SK-N-SH (cell line): ENCODE results near the gene KDSR. TPM values are rescaled to one million over a fixed set of nuclear protein-coding genes. Genes with fewer than 3 reads are reported as not detected.

Experiments
- CTCF ChIA-PET: fragments of 300-600, 350-600 bp; formaldehyde crosslinking; extraction: SDS; loops from one replicate; lab custom pipeline; 2021; lab: Yijun Ruan, JAX
- POLR2A ChIA-PET: fragments of 350-600 bp; sonication (Branson Sonifier 250); formaldehyde crosslinking; extraction: SDS; loops from one replicate; lab custom pipeline; 2020; ENCODE audit warnings: antibody characterized with exemption, inconsistent platforms; lab: Yijun Ruan, JAX
- DNase-seq: peaks from one replicate; pipeline ENCODE4 v3.0.0; 2012
- H2AFZ ChIP-seq: fragments of 200-600 bp; sonication (generic); 2 replicates; pipeline ENCODE4 v1.8.1; 2016; ENCODE audit warnings: antibody characterized with exemption, mild to moderate bottlenecking, low read depth
- H3F3A ChIP-seq: fragments of 200-600 bp; sonication (generic); replicated peaks from 2 replicates; pipeline ENCODE3; 2016; ENCODE audit warnings: antibody characterized with exemption, mild to moderate bottlenecking; ENCODE audit not compliant: insufficient read depth
- H3K27ac ChIP-seq, 2 experiments: fragments of 200-500 bp in 1 of 2; fragments of 200-600 bp in 1 of 2; sonication (Bioruptor generic) in 1 of 2; sonication (generic), shearing (Covaris generic) in 1 of 2; 2 replicates each; pipeline versions ENCODE4 v1.5.1 to v1.6.1; 2014 to 2016; ENCODE audit warnings: low read depth in 2 of 2, inconsistent platforms in 1 of 2, low read length in 1 of 2, mild to moderate bottlenecking in 1 of 2, mixed read lengths in 1 of 2
- H3K27me3 ChIP-seq: fragments of 200-600 bp; sonication (generic), shearing (Covaris generic); 2 replicates; pipeline ENCODE4 v1.6.1; 2016; ENCODE audit warnings: mixed run types; ENCODE audit not compliant: insufficient read depth
- H3K36me3 ChIP-seq, 2 experiments: fragments of 200-500 bp in 1 of 2; fragments of 200-600 bp in 1 of 2; sonication (Bioruptor generic) in 1 of 2; sonication (generic) in 1 of 2; replicated peaks in 1 of 2; 2 replicates each; pipeline versions ENCODE3 to v1.5.1; 2014 to 2016; ENCODE audit warnings: low read length in 1 of 2, mild to moderate bottlenecking in 1 of 2; ENCODE audit not compliant: insufficient read depth in 2 of 2, control insufficient read depth in 1 of 2
- H3K4me1 ChIP-seq, 2 experiments: fragments of 200-500 bp in 1 of 2; fragments of 200-600 bp in 1 of 2; sonication (Bioruptor generic) in 1 of 2; sonication (generic), shearing (Covaris generic) in 1 of 2; 2 replicates each; pipeline versions ENCODE4 v1.5.1 to v1.6.1; 2014 to 2016; ENCODE audit warnings: low read depth in 1 of 2, low read length in 1 of 2, mixed run types in 1 of 2; ENCODE audit not compliant: insufficient read depth in 2 of 2, control insufficient read depth in 1 of 2
- H3K4me2 ChIP-seq: fragments of 200-600 bp; sonication (generic), shearing (Covaris generic); 2 replicates; pipeline ENCODE4 v1.6.1; 2017; ENCODE audit warnings: mixed run types
- H3K4me3 ChIP-seq, 2 experiments: fragments of 200-500 bp in 1 of 2; fragments of 200-600 bp in 1 of 2; sonication (Bioruptor generic) in 1 of 2; sonication (generic), shearing (Covaris generic) in 1 of 2; 2 replicates each; pipeline versions ENCODE4 v1.5.1 to v1.8.1; 2014 to 2016; ENCODE audit warnings: low read depth in 2 of 2, inconsistent platforms in 1 of 2, low read length in 1 of 2, mild to moderate bottlenecking in 1 of 2, mixed read lengths in 1 of 2, moderate library complexity in 1 of 2
- H3K79me2 ChIP-seq: fragments of 200-600 bp; sonication (generic); 2 replicates; pipeline ENCODE4 v1.8.1; 2017; ENCODE audit warnings: mild to moderate bottlenecking; ENCODE audit not compliant: insufficient read depth
- H3K9ac ChIP-seq: fragments of 200-600 bp; sonication (generic); 2 replicates; pipeline ENCODE4 v1.6.1; 2017; ENCODE audit warnings: mixed run types
- H3K9me2 ChIP-seq: fragments of 200-600 bp; sonication (generic); 2 replicates; pipeline ENCODE4 v1.6.1; 2017; ENCODE audit warnings: mixed run types
- H3K9me3 ChIP-seq: fragments of 200-600 bp; sonication (generic); 2 replicates; pipeline ENCODE4 v1.6.1; 2017; ENCODE audit warnings: mixed run types, mild to moderate bottlenecking, moderate library complexity
- H4K20me1 ChIP-seq: fragments of 200-600 bp; sonication (generic); 2 replicates; pipeline ENCODE4 v1.6.1; 2017; ENCODE audit warnings: mild to moderate bottlenecking, mixed run types; ENCODE audit not compliant: insufficient read depth
- CHD2 ChIP-seq: fragments of 150-350 bp; IDR thresholded peaks from 2 replicates; pipeline ENCODE4 v1.6.1; 2018; ENCODE audit warnings: low read length; ENCODE audit not compliant: partially characterized antibody
- FOSL2 ChIP-seq: IDR thresholded peaks from 2 replicates; pipeline ENCODE4 v1.4.0; 2012; ENCODE audit warnings: low read depth, mild to moderate bottlenecking, moderate library complexity, borderline replicate concordance
- FOXM1 ChIP-seq: IDR thresholded peaks from 2 replicates; pipeline ENCODE4 v1.4.0; 2012; ENCODE audit warnings: low read depth, mild to moderate bottlenecking
- GABPA ChIP-seq: IDR thresholded peaks from 2 replicates; pipeline ENCODE4 v1.4.0; 2012; ENCODE audit warnings: low read depth, mild to moderate bottlenecking
- IRF3 ChIP-seq: fragments of 150-350 bp; IDR thresholded peaks from 2 replicates; pipeline ENCODE4 v1.6.1; 2016; ENCODE audit warnings: mild to moderate bottlenecking, low read depth, low read length
- JUND ChIP-seq: IDR thresholded peaks from 2 replicates; pipeline ENCODE4 v1.4.0; 2012
- MAX ChIP-seq: IDR thresholded peaks from 2 replicates; pipeline ENCODE4 v1.4.0; 2012; ENCODE audit warnings: low read depth
- MXI1 ChIP-seq: IDR thresholded peaks from 2 replicates; pipeline ENCODE4 v1.6.1; 2012; ENCODE audit warnings: mild to moderate bottlenecking, low read depth, low read length, improper control_type of control experiment
- NRF1 ChIP-seq: IDR thresholded peaks from 2 replicates; pipeline ENCODE4 v1.6.1; 2012; ENCODE audit warnings: low read depth, mild to moderate bottlenecking, low read length
- POLR2AphosphoS5 ChIP-seq: IDR thresholded peaks from 2 replicates; pipeline ENCODE4 v1.6.1; 2012; ENCODE audit warnings: low read depth, low read length
- RCOR1 ChIP-seq: fragments of 150-350 bp; IDR thresholded peaks from 2 replicates; pipeline ENCODE4 v1.6.1; 2017; ENCODE audit warnings: antibody characterized with exemption, low read length
- REST ChIP-seq: IDR thresholded peaks from 2 replicates; pipeline ENCODE4 v1.6.1; 2012; ENCODE audit warnings: mild to moderate bottlenecking, low read depth, low read length, moderate library complexity
- SIN3A ChIP-seq: IDR thresholded peaks from 2 replicates; pipeline ENCODE4 v1.6.1; 2012; ENCODE audit warnings: low read depth, mild to moderate bottlenecking, low read length, moderate library complexity, borderline replicate concordance
- TAF1 ChIP-seq: IDR thresholded peaks from 2 replicates; pipeline ENCODE4 v1.6.1; 2012; ENCODE audit warnings: low read depth, mild to moderate bottlenecking, low read length, moderate library complexity, borderline replicate concordance
- TEAD4 ChIP-seq: IDR thresholded peaks from 2 replicates; pipeline ENCODE4 v1.4.0; 2012; ENCODE audit warnings: mild to moderate bottlenecking, borderline replicate concordance; ENCODE audit not compliant: insufficient read depth
- USF1 ChIP-seq: IDR thresholded peaks from 2 replicates; pipeline ENCODE4 v1.4.0; 2012; ENCODE audit warnings: low read depth, borderline replicate concordance
- YY1 ChIP-seq: IDR thresholded peaks from 2 replicates; pipeline ENCODE4 v1.4.0; 2012; ENCODE audit warnings: low read depth, mild to moderate bottlenecking
- WGBS: methylation state at CpG from one replicate; pipeline ENCODE4 v1.1.6; 2017; ENCODE audit warnings: low lambda C conversion rate; 5-methylcytosine and 5-hydroxymethylcytosine counted together
- polyA plus RNA-seq, 3 experiments: library from polyadenylated mRNA; depleted of rRNA; stranded (reverse); fragments of >200 nt; gene quantifications; 2 replicates each; pipeline ENCODE4 v1.2.3, GENCODE V29; 2012

Gene KDSR
- polyA plus RNA-seq, 1 of the 3 experiments (the other 2 are of a cell fraction): 22.3 TPM

- Histone ChIP-seq H3K27ac (peak overlapping the region; percentile 41 to 90; a peak in 3 of 4 replicates), H4K20me1 (no peaks in the 10 kb centered on the region), H3K9ac (peak overlapping the region; percentile 60; the same call in 1 of the 2 replicates), H3K4me3 (peak overlapping the region; percentile 51 to 84; a peak in 3 of 4 replicates), H2AFZ (peak overlapping the region; percentile 72), H3K9me2 (no peaks in the 10 kb centered on the region), H3F3A (peaks cover 13% of the 10 kb centered on the region), H3K36me3 (no peaks in the 10 kb centered on the region), H3K9me3 (no peaks in the 10 kb centered on the region), H3K79me2 (no peaks in the 10 kb centered on the region), H3K4me1 (peaks cover 9 to 18% of the 10 kb centered on the region in 2 experiments; a peak in 3 of 4 replicates), H3K4me2 (peak overlapping the region; percentile 75), H3K27me3 (no peaks in the 10 kb centered on the region; the same call in 1 of the 2 replicates)
- CTCF ChIA-PET: interaction anchor here (0.7 to 8.0 kb wide), 11 partner anchors 13 to 305 kb away, joined by 3 to 129 read pairs (median 5); no protein-coding TSS in a partner anchor
- TF ChIP-seq TEAD4: no peak
- peak; percentile 12 for TF ChIP-seq CHD2
- POLR2A ChIA-PET: interaction anchor here (1.3 kb wide), 1 partner anchor 294 kb away, joined by 4 read pairs; no protein-coding TSS in a partner anchor
- peak; percentile 90 for DNase-seq
- 7% methylated on average over 16 of the region's 92 CpGs for WGBS
Measured at GRCh38 chr18:63320123-63320974, 46.7 kb downstream of the KDSR start.

GRCh38 chr18:63319383-63320122 is 47.5 kb downstream of the KDSR start, which contains the start of gene BCL2:
Gene BCL2 (minus strand): TSS chr18:63319769.
- peaks cover 13% of the 10 kb centered on the region for H3F3A ChIP-seq
- H3K4me3 ChIP-seq: peak within 1 kb of the TSS; percentile 84 to 97
- H3K27ac ChIP-seq: peak within 1 kb of the TSS; percentile 41 to 90; a peak in 3 of 4 replicates
- TF ChIP-seq YY1 (no peak), USF1 (no peak), RCOR1 (no peak), MXI1 (no peak; the same call in 1 of the 2 replicates), NRF1 (peak; percentile 25; the same call in 1 of the 2 replicates), MAX (0 out of 2 replicates have a peak, but pooled peaks have one; percentile 17), FOSL2 (no peak), GABPA (no peak), SIN3A (no peak; the same call in 1 of the 2 replicates), POLR2AphosphoS5 (0 out of 2 replicates have a peak, but pooled peaks have one; percentile 5), TAF1 (no peak), REST (no peak), IRF3 (no peak), JUND (no peak), FOXM1 (no peak)
- peak within 1 kb of the TSS; percentile 97 for H2AFZ ChIP-seq
- 1% methylated on average over 35 of the region's 78 CpGs for WGBS
- H3K4me1 ChIP-seq: peaks cover 9 to 21% of the 10 kb centered on the region in 2 experiments; a peak in 3 of 4 replicates
- peak within 1 kb of the TSS; percentile 69 for H3K9ac ChIP-seq
- no peaks in the 10 kb centered on the region for H3K79me2 ChIP-seq
- H3K27me3 ChIP-seq: no peaks in the 10 kb centered on the region; the same call in 1 of the 2 replicates
- H3K9me3 ChIP-seq: no peaks in the 10 kb centered on the region
- H3K4me2 ChIP-seq: peak within 1 kb of the TSS; percentile 97
- no peaks in the 10 kb centered on the region for H3K36me3 ChIP-seq
- DNase-seq: no peak
- CTCF ChIA-PET: interaction anchor here (0.7 to 5.1 kb wide), 16 partner anchors 12 to 304 kb away, joined by 3 to 62 read pairs (median 4); no protein-coding TSS in a partner anchor
- no peaks in the 10 kb centered on the region for H3K9me2 ChIP-seq
- POLR2A ChIA-PET: interaction anchor here (1.3 kb wide), 1 partner anchor 294 kb away, joined by 4 read pairs; no protein-coding TSS in a partner anchor
- no peaks in the 10 kb centered on the region for H4K20me1 ChIP-seq
